ENCODE results near the gene URM1.

GRCh38 chr9:128349772-128350171 lies 21.4 kb upstream of the URM1 start:
- TF ChIP-seq CTCF (IDR thresholded peaks at IDR 0.05) (no peak), POLR2A (IDR thresholded peaks at IDR 0.05) (no peak), POLR2AphosphoS5 (IDR thresholded peaks at IDR 0.05) (no peak)

All from transverse colon (tissue), 4 donors.